PC-9 (cell line): ENCODE measurements around the gene CCDC148. TPM values are rescaled to one million over a fixed set of nuclear protein-coding genes. Genes with fewer than 3 reads are reported as not detected.
"Not testable (repeated sequence)": the region's sequence is repeated elsewhere in the genome, so short reads cannot be mapped to it uniquely, and the experiment has no call there.

Experiments
- BruUV-seq: library from RNA; stranded (reverse); fragments of 400-500 nt; replicated peaks from 2 replicates; lab custom pipeline; 2021; lab: Mats Ljungman, UMichigan
- CTCF ChIA-PET: fragments of 300-600 bp; sonication (Branson Sonifier 250); formaldehyde crosslinking; loops from one replicate; lab custom pipeline; 2022; ENCODE audit warnings: antibody characterized with exemption; lab: Charles Lee
- POLR2A ChIA-PET: fragments of 300-600 bp; sonication (Branson Sonifier 250); formaldehyde crosslinking; loops from one replicate; lab custom pipeline; 2022; ENCODE audit warnings: antibody characterized with exemption; ENCODE audit not compliant: unreplicated experiment; lab: Charles Lee
- DNase-seq, 2 experiments: peaks; one replicate each; pipeline versions ENCODE4 v3.0.0 to v3.0.0-alpha.2; 2015 to 2022; ENCODE audit warnings: mixed read lengths in 1 of 2
- H2AFZ ChIP-seq: fragments of 200-600 bp; sonication (generic); 2 replicates; pipeline ENCODE4 v1.8.1; 2017; ENCODE audit warnings: antibody characterized with exemption
- H3F3A ChIP-seq: fragments of 200-600 bp; sonication (generic); 2 replicates; pipeline ENCODE4 v1.8.1; 2017; ENCODE audit warnings: antibody characterized with exemption, mild to moderate bottlenecking, low read depth; ENCODE audit not compliant: insufficient read depth
- H3K27ac ChIP-seq: fragments of 200-600 bp; sonication (generic); 2 replicates; pipeline ENCODE4 v1.6.1; 2016; ENCODE audit warnings: mixed run types
- H3K27me3 ChIP-seq: fragments of 200-600 bp; sonication (generic); 2 replicates; pipeline ENCODE4 v1.6.1; 2016; ENCODE audit warnings: low read depth, mixed run types; ENCODE audit not compliant: insufficient read depth
- H3K36me3 ChIP-seq: fragments of 200-600 bp; sonication (generic); 2 replicates; pipeline ENCODE4 v1.6.1; 2016; ENCODE audit warnings: low read depth, mixed run types
- H3K4me1 ChIP-seq: fragments of 200-600 bp; sonication (generic); replicated peaks from 2 replicates; pipeline ENCODE4 v1.6.1; 2016; ENCODE audit warnings: mixed run types; ENCODE audit not compliant: insufficient read depth
- H3K4me2 ChIP-seq: fragments of 200-600 bp; sonication (generic); 2 replicates; pipeline ENCODE4 v1.6.1; 2017; ENCODE audit warnings: mixed run types
- H3K4me3 ChIP-seq: fragments of 200-600 bp; sonication (generic); 2 replicates; pipeline ENCODE4 v1.6.1; 2016; ENCODE audit warnings: mixed run types
- H3K79me2 ChIP-seq: fragments of 200-600 bp; sonication (generic); 2 replicates; pipeline ENCODE4 v1.6.1; 2017; ENCODE audit warnings: low read depth, mixed run types
- H3K9me2 ChIP-seq: fragments of 200-600 bp; sonication (generic); 2 replicates; pipeline ENCODE4 v1.8.1; 2017; ENCODE audit warnings: mild to moderate bottlenecking; ENCODE audit not compliant: insufficient read depth
- H3K9me3 ChIP-seq: fragments of 200-600 bp; sonication (generic); 2 replicates; pipeline ENCODE4 v1.8.1; 2016; ENCODE audit warnings: low read depth; ENCODE audit not compliant: insufficient read depth
- H4K20me1 ChIP-seq: fragments of 200-600 bp; sonication (generic); 2 replicates; pipeline ENCODE4 v1.8.1; 2017; ENCODE audit not compliant: insufficient read depth
- CTCF ChIP-seq: fragments of 200-600 bp; sonication (generic); conservative IDR thresholded peaks from 2 replicates; pipeline ENCODE4 v1.6.1; 2017; ENCODE audit warnings: mixed run types, antibody characterized with exemption, mild to moderate bottlenecking, moderate library complexity
- EZH2 ChIP-seq: fragments of 200-600 bp; sonication (generic); IDR thresholded peaks from 2 replicates; pipeline ENCODE4 v1.8.0; 2017; ENCODE audit warnings: antibody characterized with exemption, low read depth
- intact Hi-C: fragments of 100-400 bp; cut with micrococcal nuclease; formaldehyde crosslinking; loops from one replicate; pipeline ENCODE4 v1.10.0; 2022; ENCODE audit not compliant: unreplicated experiment
- total RNA-seq: library from RNA; stranded (reverse); gene quantifications from 2 replicates; pipeline ENCODE4 v1.2.3, GENCODE V29; 2021

Gene CCDC148
- total RNA-seq, 1 experiment from 2014 or later = 1.8 TPM

GRCh38 chr2:158477202-158477601 lies 20.6 kb upstream of the CCDC148 start:
- BruUV-seq = no TSS peak
- DNase-seq = no peak
- no peaks in the 10 kb centered on the region for H3K27me3 ChIP-seq
- no peaks in the 10 kb centered on the region for H3K36me3 ChIP-seq
- H3K4me1 ChIP-seq = peaks cover 3% of the 10 kb centered on the region; the same call in 1 of the 2 replicates
- H3F3A ChIP-seq = no peaks in the 10 kb centered on the region
- H4K20me1 ChIP-seq = no peaks in the 10 kb centered on the region
- no peak overlapping the region for H3K4me2 ChIP-seq
- 0 out of 2 replicates have a peak, but pooled peaks cover 2% of the 10 kb centered on the region for H3K79me2 ChIP-seq
- H3K9me3 ChIP-seq = no peaks in the 10 kb centered on the region
- CTCF ChIA-PET = no interaction called here
- no peak for TF ChIP-seq EZH2
- no peak for TF ChIP-seq CTCF
- intact Hi-C loops = no loop called here
- H3K9me2 ChIP-seq = no peaks in the 10 kb centered on the region
- no peak overlapping the region for H2AFZ ChIP-seq
- POLR2A ChIA-PET = no interaction called here
- H3K4me3 ChIP-seq = no peak overlapping the region
- H3K27ac ChIP-seq = no peak overlapping the region

- CTCF ChIA-PET = not testable (repeated sequence)
Observed at GRCh38 chr2:158474526-158475011, 18.0 kb upstream of the CCDC148 start.

GRCh38 chr2:158473719-158474392 lies 17.3 kb upstream of the CCDC148 start:
- CTCF ChIA-PET = no interaction called here

More at GRCh38 chr2:158474526-158475011, 18.0 kb upstream of the CCDC148 start:
- H3K27ac ChIP-seq, H3K4me3 ChIP-seq, H3K36me3 ChIP-seq, DNase-seq, H3K4me1 ChIP-seq, H3K9me2 ChIP-seq, H3F3A ChIP-seq, H3K9me3 ChIP-seq, H4K20me1 ChIP-seq, H3K27me3 ChIP-seq, intact Hi-C loops, H2AFZ ChIP-seq, BruUV-seq, POLR2A ChIA-PET, H3K79me2 ChIP-seq, H3K4me2 ChIP-seq: not testable (repeated sequence)

GRCh38 chr2:158473300-158473699 lies 16.7 kb upstream of the CCDC148 start:
- DNase-seq, H3K4me1 ChIP-seq, H3K27me3 ChIP-seq, H3K36me3 ChIP-seq, BruUV-seq, H3K9me3 ChIP-seq, intact Hi-C loops, H4K20me1 ChIP-seq, H3K79me2 ChIP-seq, H3K27ac ChIP-seq, H2AFZ ChIP-seq, POLR2A ChIA-PET, CTCF ChIA-PET, H3K9me2 ChIP-seq, H3K4me2 ChIP-seq, H3F3A ChIP-seq, H3K4me3 ChIP-seq: not testable (repeated sequence)

More at GRCh38 chr2:158473719-158474392, 17.3 kb upstream of the CCDC148 start:
- DNase-seq = no peak
- H3K4me2 ChIP-seq = no peak overlapping the region
- no peaks in the 10 kb centered on the region for H4K20me1 ChIP-seq
- H3K36me3 ChIP-seq = no peaks in the 10 kb centered on the region
- POLR2A ChIA-PET = no interaction called here
- intact Hi-C loops = no loop called here
- H3K4me3 ChIP-seq = no peak overlapping the region
- H2AFZ ChIP-seq = no peak overlapping the region
- H3F3A ChIP-seq = no peaks in the 10 kb centered on the region
- no peaks in the 10 kb centered on the region for H3K9me3 ChIP-seq
- no peaks in the 10 kb centered on the region for H3K27me3 ChIP-seq
- H3K4me1 ChIP-seq = no peaks in the 10 kb centered on the region
- TF ChIP-seq CTCF (no peak), EZH2 (no peak)
- H3K79me2 ChIP-seq = no peaks in the 10 kb centered on the region
- no TSS peak for BruUV-seq
- H3K27ac ChIP-seq = no peak overlapping the region
- H3K9me2 ChIP-seq = no peaks in the 10 kb centered on the region

- H3K4me1 ChIP-seq, CTCF ChIA-PET, H2AFZ ChIP-seq, H3K36me3 ChIP-seq, H4K20me1 ChIP-seq, BruUV-seq, H3K4me2 ChIP-seq, H3K27me3 ChIP-seq, H3K4me3 ChIP-seq, DNase-seq, intact Hi-C loops, H3K9me3 ChIP-seq, H3K27ac ChIP-seq, POLR2A ChIA-PET, H3K79me2 ChIP-seq, H3K9me2 ChIP-seq, H3F3A ChIP-seq: not testable (repeated sequence)
Observed at GRCh38 chr2:158472829-158473228, 16.3 kb upstream of the CCDC148 start.
